Peyer's patch (tissue), 4 donors: ENCODE measurements around the gene HAPLN2.

Source experiments
- CTCF ChIP-seq, 6 experiments: fragments of 450-650 bp in 4 of 6; fragments of 200-600 bp in 2 of 6; sonication (generic) in 1 of 6; IDR thresholded peaks; one replicate each; pipeline ENCODE4 v1.5.1; 2017 to 2019; ENCODE audit warnings: antibody characterized with exemption in 6 of 6, mild to moderate bottlenecking in 3 of 6, moderate library complexity in 1 of 6
- POLR2A ChIP-seq, 2 donors: fragments of 450-650 bp; IDR thresholded peaks; one replicate each; pipeline ENCODE4 v1.5.1; 2017; ENCODE audit warnings: antibody characterized with exemption in 2 of 2, mild to moderate bottlenecking in 2 of 2, moderate library complexity in 2 of 2

GRCh38 chr1:156662005-156662799, 43.0 kb downstream of the HAPLN2 start:
- TF ChIP-seq CTCF (IDR thresholded peaks at IDR 0.05) (no peak), POLR2A (IDR thresholded peaks at IDR 0.05) (no peak)
